HepG2 (cell line): ENCODE measurements around the gene TACC3. TPM values are rescaled to one million over a fixed set of nuclear protein-coding genes. Genes with fewer than 3 reads are reported as not detected.

Source experiments
- CERS6 ChIP-seq: sonication (generic); formaldehyde crosslinking; IDR thresholded peaks from 2 replicates; pipeline ENCODE4 v1.5.0; 2020; ENCODE audit warnings: missing genetic modification reagents
- KAT2B ChIP-seq: fragments of 150-350 bp; IDR thresholded peaks from 2 replicates; pipeline ENCODE4 v1.6.1; 2014; ENCODE audit warnings: low read depth, low read length, borderline replicate concordance
- KDM1A ChIP-seq: IDR thresholded peaks from 2 replicates; pipeline ENCODE4 v1.6.1; 2016; ENCODE audit warnings: missing compliant biosample characterization
- KLF11 ChIP-seq: IDR thresholded peaks from 2 replicates; pipeline ENCODE4 v1.6.1; 2016; ENCODE audit warnings: missing compliant biosample characterization
- KMT2B ChIP-seq: IDR thresholded peaks from 2 replicates; pipeline ENCODE4 v1.6.1; 2016; ENCODE audit warnings: missing genetic modification reagents, missing compliant biosample characterization
- NCOA1 ChIP-seq: sonication (generic); formaldehyde crosslinking; IDR thresholded peaks from 2 replicates; pipeline ENCODE4 v1.9.0; 2021; ENCODE audit warnings: missing genetic modification reagents
- NFKB2 ChIP-seq: sonication (generic); formaldehyde crosslinking; IDR thresholded peaks from 2 replicates; pipeline ENCODE4 v1.4.0; 2020; ENCODE audit warnings: missing genetic modification reagents, borderline replicate concordance
- PITX1 ChIP-seq: sonication (generic); formaldehyde crosslinking; IDR thresholded peaks from 2 replicates; pipeline ENCODE4 v1.5.1; 2020; ENCODE audit warnings: mild to moderate bottlenecking, missing genetic modification reagents
- POLR2G ChIP-seq: fragments of 200-400 bp; formaldehyde crosslinking; IDR thresholded peaks from 2 replicates; pipeline ENCODE4 v1.6.1; 2018; ENCODE audit warnings: mild to moderate bottlenecking, low read depth, low read length, moderate library complexity
- ZBTB2 ChIP-seq: sonication (generic); formaldehyde crosslinking; IDR thresholded peaks from 2 replicates; pipeline ENCODE4 v1.8.0; 2022; ENCODE audit warnings: low read depth, missing genetic modification reagents
- ZC3H13 ChIP-seq: sonication (generic); formaldehyde crosslinking; IDR thresholded peaks from 2 replicates; pipeline ENCODE4 v1.8.1; 2023; ENCODE audit warnings: mild to moderate bottlenecking, missing genetic modification reagents, moderate library complexity
- ZKSCAN1 ChIP-seq: fragments of 150-350 bp; IDR thresholded peaks from 2 replicates; pipeline ENCODE4 v1.6.1; 2014; ENCODE audit warnings: low read length
- ZNF251 ChIP-seq: sonication (generic); formaldehyde crosslinking; IDR thresholded peaks from 2 replicates; pipeline ENCODE4 v1.9.0; 2021; ENCODE audit warnings: mild to moderate bottlenecking, missing genetic modification reagents
- ZNF296 ChIP-seq: sonication (generic); formaldehyde crosslinking; conservative IDR thresholded peaks from 2 replicates; pipeline ENCODE4 v1.5.0; 2020; ENCODE audit warnings: mild to moderate bottlenecking, missing genetic modification reagents
- ZNF770 ChIP-seq: sonication (generic); formaldehyde crosslinking; IDR thresholded peaks from 2 replicates; pipeline ENCODE4 v1.5.0; 2020; ENCODE audit warnings: mild to moderate bottlenecking, missing genetic modification reagents
- ZSCAN12 ChIP-seq: sonication (generic); formaldehyde crosslinking; IDR thresholded peaks from 2 replicates; pipeline ENCODE4 v1.9.0; 2021; ENCODE audit warnings: mild to moderate bottlenecking, missing genetic modification reagents
- polyA plus RNA-seq, 8 experiments: library from polyadenylated mRNA; depleted of rRNA in 3 of 8; stranded (reverse) in 7 of 8; unstranded in 1 of 8; fragments of >200 nt; fragmentation: Illumina TruSeq in 4 of 8; extraction: Trizol in 4 of 8; gene quantifications; 2 replicates each; pipeline versions ENCODE4 v1.2.1 to v1.2.3, GENCODE V29; 2011 to 2016; ENCODE audit warnings: low read depth in 4 of 8, missing spikeins in 1 of 8, mixed read lengths in 1 of 8; ENCODE audit not compliant: insufficient read depth in 1 of 8
- total RNA-seq, 5 experiments: library from RNA; depleted of rRNA; stranded (reverse); fragments of >200 nt; fragmentation: Illumina TruSeq; extraction: Trizol; gene quantifications; 2 replicates each; pipeline ENCODE4 v1.2.3, GENCODE V29; 2016; ENCODE audit warnings: low read depth in 1 of 5
- TF ChIP-seq, protein P1 (sequence below): sonication (generic); formaldehyde crosslinking; IDR thresholded peaks from 2 replicates; pipeline ENCODE4 v1.5.1; 2020; ENCODE audit warnings: missing genetic modification reagents, mild to moderate bottlenecking, borderline replicate concordance
- TF ChIP-seq, protein P2 (sequence below): sonication (generic); formaldehyde crosslinking; IDR thresholded peaks from 2 replicates; pipeline ENCODE4 v1.4.0; 2020; ENCODE audit warnings: mild to moderate bottlenecking, missing genetic modification reagents
- TF ChIP-seq, protein P3 (sequence below): sonication (generic); formaldehyde crosslinking; IDR thresholded peaks from 2 replicates; pipeline ENCODE4 v1.5.0; 2020; ENCODE audit warnings: missing genetic modification reagents, mild to moderate bottlenecking, borderline replicate concordance

The TACC3 gene
- total and polyA plus RNA-seq, 2 of the 13 experiments (the other 11 are each of a cell fraction or from before 2014, with no cell fraction given) = 20.3 to 21.2 TPM

DNA sequence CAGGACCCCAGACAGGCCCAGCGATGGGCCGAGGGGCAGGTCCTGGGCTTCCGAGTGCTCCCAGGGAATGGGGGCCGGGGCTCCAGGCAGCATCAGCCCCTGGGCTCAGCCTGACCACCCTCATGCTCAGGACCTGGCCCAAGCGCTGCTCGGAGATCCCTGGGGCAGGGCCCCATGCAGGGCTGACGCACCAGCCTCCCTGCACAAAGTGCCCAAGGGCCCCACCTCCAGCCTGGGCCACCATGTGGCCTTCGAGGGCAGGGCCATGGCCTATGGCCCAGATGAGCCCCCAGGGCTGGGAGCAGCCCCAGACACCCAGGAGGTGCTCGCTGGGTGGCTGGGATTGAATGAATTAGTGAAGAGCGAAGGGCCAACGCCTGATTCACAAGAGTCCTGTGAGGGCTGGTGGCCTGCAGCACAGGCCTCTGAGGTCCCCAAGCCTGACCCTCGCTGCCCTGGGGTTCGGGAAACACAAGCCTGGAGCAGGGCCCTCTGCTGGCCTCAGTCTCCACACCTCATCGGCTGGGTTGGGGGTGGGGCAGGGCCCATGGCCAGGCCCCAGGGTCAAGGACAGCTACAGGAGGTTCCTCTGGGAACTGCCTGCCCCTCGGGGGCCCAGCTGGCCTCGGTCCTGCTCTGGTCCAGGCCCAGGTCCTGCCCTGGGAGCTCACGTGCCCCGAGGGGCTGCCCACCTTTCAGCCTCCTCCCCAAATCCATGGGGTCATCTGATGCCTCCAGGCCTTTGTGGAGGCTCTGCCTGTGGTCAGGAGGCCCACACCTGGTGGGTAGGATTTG, 58.5 kb downstream of the TACC3 start (continued):
- TF ChIP-seq, protein P1, sequence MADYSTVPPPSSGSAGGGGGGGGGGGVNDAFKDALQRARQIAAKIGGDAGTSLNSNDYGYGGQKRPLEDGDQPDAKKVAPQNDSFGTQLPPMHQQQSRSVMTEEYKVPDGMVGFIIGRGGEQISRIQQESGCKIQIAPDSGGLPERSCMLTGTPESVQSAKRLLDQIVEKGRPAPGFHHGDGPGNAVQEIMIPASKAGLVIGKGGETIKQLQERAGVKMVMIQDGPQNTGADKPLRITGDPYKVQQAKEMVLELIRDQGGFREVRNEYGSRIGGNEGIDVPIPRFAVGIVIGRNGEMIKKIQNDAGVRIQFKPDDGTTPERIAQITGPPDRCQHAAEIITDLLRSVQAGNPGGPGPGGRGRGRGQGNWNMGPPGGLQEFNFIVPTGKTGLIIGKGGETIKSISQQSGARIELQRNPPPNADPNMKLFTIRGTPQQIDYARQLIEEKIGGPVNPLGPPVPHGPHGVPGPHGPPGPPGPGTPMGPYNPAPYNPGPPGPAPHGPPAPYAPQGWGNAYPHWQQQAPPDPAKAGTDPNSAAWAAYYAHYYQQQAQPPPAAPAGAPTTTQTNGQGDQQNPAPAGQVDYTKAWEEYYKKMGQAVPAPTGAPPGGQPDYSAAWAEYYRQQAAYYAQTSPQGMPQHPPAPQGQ (CRISPR knock-in tag) = no peak; the same call in 1 of the 2 replicates
- peak; percentile 56; the same call in 1 of the 2 replicates for TF ChIP-seq NFKB2
- no peak for TF ChIP-seq KAT2B
- TF ChIP-seq PITX1 (CRISPR knock-in tag) = peak; percentile 84
- TF ChIP-seq, protein P2, sequence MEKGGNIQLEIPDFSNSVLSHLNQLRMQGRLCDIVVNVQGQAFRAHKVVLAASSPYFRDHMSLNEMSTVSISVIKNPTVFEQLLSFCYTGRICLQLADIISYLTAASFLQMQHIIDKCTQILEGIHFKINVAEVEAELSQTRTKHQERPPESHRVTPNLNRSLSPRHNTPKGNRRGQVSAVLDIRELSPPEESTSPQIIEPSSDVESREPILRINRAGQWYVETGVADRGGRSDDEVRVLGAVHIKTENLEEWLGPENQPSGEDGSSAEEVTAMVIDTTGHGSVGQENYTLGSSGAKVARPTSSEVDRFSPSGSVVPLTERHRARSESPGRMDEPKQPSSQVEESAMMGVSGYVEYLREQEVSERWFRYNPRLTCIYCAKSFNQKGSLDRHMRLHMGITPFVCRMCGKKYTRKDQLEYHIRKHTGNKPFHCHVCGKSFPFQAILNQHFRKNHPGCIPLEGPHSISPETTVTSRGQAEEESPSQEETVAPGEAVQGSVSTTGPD = no peak
- TF ChIP-seq ZKSCAN1 = no peak
- peak; percentile 98 for TF ChIP-seq ZNF296
- no peak for TF ChIP-seq ZNF770
- no peak for TF ChIP-seq ZC3H13
- TF ChIP-seq, protein P3, sequence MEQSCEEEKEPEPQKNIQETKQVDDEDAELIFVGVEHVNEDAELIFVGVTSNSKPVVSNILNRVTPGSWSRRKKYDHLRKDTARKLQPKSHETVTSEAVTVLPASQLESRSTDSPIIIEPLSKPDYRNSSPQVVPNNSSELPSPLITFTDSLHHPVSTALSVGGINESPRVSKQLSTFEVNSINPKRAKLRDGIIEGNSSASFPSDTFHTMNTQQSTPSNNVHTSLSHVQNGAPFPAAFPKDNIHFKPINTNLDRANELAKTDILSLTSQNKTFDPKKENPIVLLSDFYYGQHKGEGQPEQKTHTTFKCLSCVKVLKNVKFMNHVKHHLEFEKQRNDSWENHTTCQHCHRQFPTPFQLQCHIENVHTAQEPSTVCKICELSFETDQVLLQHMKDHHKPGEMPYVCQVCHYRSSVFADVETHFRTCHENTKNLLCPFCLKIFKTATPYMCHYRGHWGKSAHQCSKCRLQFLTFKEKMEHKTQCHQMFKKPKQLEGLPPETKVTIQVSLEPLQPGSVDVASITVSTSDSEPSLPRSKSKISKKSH = no peak; the same call in 1 of the 2 replicates
- TF ChIP-seq ZBTB2 (CRISPR knock-in tag) = no peak
- TF ChIP-seq ZSCAN12 (CRISPR knock-in tag) = 0 out of 2 replicates have a peak, but pooled peaks have one; percentile 53
- no peak for TF ChIP-seq CERS6 (CRISPR knock-in tag)
- TF ChIP-seq ZNF251 (CRISPR knock-in tag) = no peak
- 0 out of 2 replicates have a peak, but pooled peaks have one; percentile 45 for TF ChIP-seq KDM1A (CRISPR knock-in tag)
- peak; percentile 53; the same call in 1 of the 2 replicates for TF ChIP-seq POLR2G
- TF ChIP-seq KMT2B (CRISPR knock-in tag) = 0 out of 2 replicates have a peak, but pooled peaks have one; percentile 19
- TF ChIP-seq NCOA1 = no peak
- TF ChIP-seq KLF11 = no peak
